ENCODE measurements around the gene SHB.

- TF ChIP-seq CTCF (IDR thresholded peaks at IDR 0.05; ENCODE audit: poor library complexity) (no peak), EZH2 (IDR thresholded peaks at IDR 0.05; ENCODE audit: borderline replicate concordance) (no peak)
These were observed 6.9 kb downstream of the SHB start for GRCh38 chr9:38062106-38062497.
